NCI-H1092 treated with DMSO at 0.1 percent for 48 hours (cell line): ENCODE measurements around the gene DPP8.
"Not testable (repeated sequence)": the region's sequence is repeated elsewhere in the genome, so short reads cannot be mapped to it uniquely, and the experiment has no call there.

Experiments
- DNase-seq: peaks from one replicate; lab custom pipeline; 2025; lab: John Stamatoyannopoulos, UW

The DPP8 gene

GRCh38 chr15:65402961-65403360 is 114.5 kb downstream of the DPP8 start:
- no peak for DNase-seq

GRCh38 chr15:65401611-65402240 is 115.8 kb downstream of the DPP8 start:
- DNase-seq = no peak

GRCh38 chr15:65400760-65401610 is 116.5 kb downstream of the DPP8 start:
- DNase-seq = peak; percentile 77

- DNase-seq = no peak
These were observed 117.5 kb downstream of the DPP8 start for GRCh38 chr15:65399997-65400396.

GRCh38 chr15:65399001-65399706 is 118.3 kb downstream of the DPP8 start:
- no peak for DNase-seq

GRCh38 chr15:65398486-65398885 is 119.0 kb downstream of the DPP8 start:
- DNase-seq = not testable (repeated sequence)

- DNase-seq = no peak
These were observed 120.5 kb downstream of the DPP8 start for GRCh38 chr15:65396965-65397317.

- DNase-seq = no peak
These were observed 121.1 kb downstream of the DPP8 start for GRCh38 chr15:65396283-65396964.

- DNase-seq = no peak
These were observed 121.8 kb downstream of the DPP8 start for GRCh38 chr15:65395567-65396202.

GRCh38 chr15:65394936-65395335 is 122.6 kb downstream of the DPP8 start:
- DNase-seq = no peak

GRCh38 chr15:65394280-65394789 is 123.2 kb downstream of the DPP8 start:
- DNase-seq = no peak

- no peak for DNase-seq
These were observed 123.9 kb downstream of the DPP8 start for GRCh38 chr15:65393557-65393956.

GRCh38 chr15:65393091-65393490 is 124.4 kb downstream of the DPP8 start:
- DNase-seq = no peak
